ENCODE data around the gene ZBTB49.
A peak's percentile ranks its signal among the peaks of the same experiment; 100 is the strongest.
"Not testable (repeated sequence)": the region's sequence is repeated elsewhere in the genome, so short reads cannot be mapped to it uniquely, and the experiment has no call there.

The ZBTB49 gene

GRCh38 chr4:4289941-4290850 lies at the start of gene ZBTB49, which contains the start of gene LYAR:
Gene ZBTB49, plus strand, starts transcription at chr4:4290251. Its CDS starts 9,695 bp downstream, at chr4:4299946.
Gene LYAR, minus strand, starts transcription at chr4:4290154. Its CDS starts 6,412 bp downstream, at chr4:4283742.
- H3K4me3 ChIP-seq (ENCODE audit: low read depth, low read length) = peak within 1 kb of the TSS; percentile 84
- TF ChIP-seq CTCF (IDR thresholded peaks at IDR 0.05; ENCODE audit: borderline replicate concordance, insufficient read depth, low read depth, low read length) = no peak

- no peak overlapping the region for H3K4me3 ChIP-seq (ENCODE audit: low read depth, low read length)
- no peak for TF ChIP-seq CTCF (IDR thresholded peaks at IDR 0.05; ENCODE audit: borderline replicate concordance, insufficient read depth, low read depth, low read length)
Measured at GRCh38 chr4:4245172-4245571, 44.9 kb upstream of the ZBTB49 start.

GRCh38 chr4:4247696-4248028 lies 42.4 kb upstream of the ZBTB49 start:
- no peak for TF ChIP-seq CTCF (IDR thresholded peaks at IDR 0.05; ENCODE audit: borderline replicate concordance, insufficient read depth, low read depth, low read length)
- peak overlapping the region; percentile 92 for H3K4me3 ChIP-seq (ENCODE audit: low read depth, low read length)

- peak within 1 kb of the TSS; percentile 92 for H3K4me3 ChIP-seq (ENCODE audit: low read depth, low read length)
- TF ChIP-seq CTCF (IDR thresholded peaks at IDR 0.05; ENCODE audit: borderline replicate concordance, insufficient read depth, low read depth, low read length) = no peak
Measured at GRCh38 chr4:4248029-4248884, 41.8 kb upstream of the ZBTB49 start, which contains the start of gene TMEM128. Gene TMEM128, minus strand, starts transcription at chr4:4248223. Its CDS starts 21 bp downstream, at chr4:4248202.

- no peak for TF ChIP-seq CTCF (IDR thresholded peaks at IDR 0.05; ENCODE audit: borderline replicate concordance, insufficient read depth, low read depth, low read length)
- peak overlapping the region; percentile 92 for H3K4me3 ChIP-seq (ENCODE audit: low read depth, low read length)
Measured at GRCh38 chr4:4248885-4249203, 41.2 kb upstream of the ZBTB49 start.

- H3K4me3 ChIP-seq (ENCODE audit: low read depth, low read length) = not testable (repeated sequence)
Measured at GRCh38 chr4:4249342-4249741, 40.7 kb upstream of the ZBTB49 start.

- no peak overlapping the region for H3K4me3 ChIP-seq (ENCODE audit: low read depth, low read length)
- no peak for TF ChIP-seq CTCF (IDR thresholded peaks at IDR 0.05; ENCODE audit: borderline replicate concordance, insufficient read depth, low read depth, low read length)
Measured at GRCh38 chr4:4249866-4250265, 40.2 kb upstream of the ZBTB49 start.

Data from GM12875 (cell line).